A549 (cell line): Measurements from ENCODE around the gene ELOVL6. TPM values are rescaled to one million over a fixed set of nuclear protein-coding genes. Genes with fewer than 3 reads are reported as not detected.

Experiments used
- ATAC-seq, 2 experiments: fragments of 200-7000 bp in 1 of 2; fragments of >200 bp in 1 of 2; cut with Nextera tagmentation in 1 of 2; cut with Tn5 transposase in 1 of 2; 3 replicates each; pipeline versions ENCODE4 v1.8.0 to v1.9.1; 2018 to 2020; ENCODE audit warnings: mild to moderate bottlenecking in 1 of 2, moderate library complexity in 1 of 2
- CTCF ChIA-PET: fragments of 300-600 bp; sonication (Branson Sonifier 250); formaldehyde crosslinking; extraction: SDS; loops from one replicate; lab custom pipeline; 2021; ENCODE audit warnings: antibody characterized with exemption, inconsistent platforms; lab: Yijun Ruan, JAX
- POLR2A ChIA-PET: fragments of 350-600 bp; formaldehyde crosslinking; extraction: SDS; loops from one replicate; lab custom pipeline; 2021; ENCODE audit warnings: antibody characterized with exemption, inconsistent platforms; lab: Yijun Ruan, JAX
- DNase-seq, 2 experiments: peaks; one replicate each; pipeline versions ENCODE4 v3.0.0 to v3.0.0-alpha.2; 2011 to 2016; ENCODE audit warnings: low read depth in 1 of 2, low spot score in 1 of 2
- FAIRE-seq: peaks from 2 replicates; lab custom pipeline; 2011; peaks lifted over from hg19 to GRCh38; lab: Jason Lieb, UNC
- H3K27ac ChIP-seq, 2 experiments: fragments of >200 bp; sonication (Bioruptor Twin); formaldehyde crosslinking; 3 replicates each; pipeline ENCODE4 v1.5.1; 2016 to 2017
- H3K4me1 ChIP-seq: fragments of >200 bp; sonication (Bioruptor Twin); formaldehyde crosslinking; 3 replicates; pipeline ENCODE4 v1.6.1; 2016
- H3K4me2 ChIP-seq: fragments of >200 bp; sonication (Bioruptor Twin); formaldehyde crosslinking; 3 replicates; pipeline ENCODE4 v1.6.1; 2016
- H3K4me3 ChIP-seq: fragments of >200 bp; sonication (Bioruptor Twin); formaldehyde crosslinking; 3 replicates; pipeline ENCODE4 v1.5.1; 2016
- H3K9me3 ChIP-seq: fragments of >200 bp; sonication (Bioruptor Twin); formaldehyde crosslinking; 3 replicates; pipeline ENCODE4 v1.6.1; 2016
- BHLHE40 ChIP-seq: IDR thresholded peaks from 2 replicates; pipeline ENCODE4 v1.6.1; 2012; ENCODE audit warnings: low read depth, low read length, inconsistent platforms
- CBX2 ChIP-seq: fragments of 200-600 bp; sonication (generic); IDR thresholded peaks from 2 replicates; pipeline ENCODE4 v1.6.1; 2016; ENCODE audit warnings: low read depth, mild to moderate bottlenecking, borderline replicate concordance
- CEBPB ChIP-seq, 2 experiments: fragments of >200 bp in 1 of 2; sonication (Bioruptor Twin) in 1 of 2; formaldehyde crosslinking in 1 of 2; IDR thresholded peaks; 2 replicates each; pipeline ENCODE4 v1.6.1; 2012 to 2016
- EP300 ChIP-seq, 2 experiments: fragments of >200 bp; sonication (Bioruptor Twin); formaldehyde crosslinking; IDR thresholded peaks; 2 replicates in 1 of 2; 3 replicates in 1 of 2; pipeline ENCODE4 v1.6.1; 2016 to 2017
- FOSL2 ChIP-seq, 2 experiments: fragments of 450-650 bp in 1 of 2; fragments of >200 bp in 1 of 2; sonication (Bioruptor Twin) in 1 of 2; formaldehyde crosslinking; IDR thresholded peaks; 2 replicates each; pipeline versions ENCODE4 v1.5.0 to v1.6.1; 2016 to 2020; ENCODE audit warnings: mild to moderate bottlenecking in 1 of 2, moderate library complexity in 1 of 2
- HDAC2 ChIP-seq: fragments of 200-600 bp; sonication (generic); IDR thresholded peaks from 2 replicates; pipeline ENCODE4 v1.6.1; 2016
- HEYL ChIP-seq: fragments of 250-450 bp; sonication (Bioruptor Pico); IDR thresholded peaks from 2 replicates; pipeline ENCODE4 v1.8.0; 2021; ENCODE audit warnings: mild to moderate bottlenecking, moderate library complexity
- JUN ChIP-seq, 2 experiments: fragments of >200 bp; sonication (Bioruptor Twin); formaldehyde crosslinking; IDR thresholded peaks; 2 replicates in 1 of 2; 3 replicates in 1 of 2; pipeline ENCODE4 v1.6.1; 2016 to 2017
- JUNB ChIP-seq: fragments of >200 bp; sonication (Bioruptor Twin); formaldehyde crosslinking; IDR thresholded peaks from 2 replicates; pipeline ENCODE4 v1.6.1; 2016
- KDM1A ChIP-seq: fragments of 200-600 bp; sonication (generic); IDR thresholded peaks from 2 replicates; pipeline ENCODE4 v1.6.1; 2016; ENCODE audit warnings: low read depth, mild to moderate bottlenecking
- KDM5A ChIP-seq: fragments of 200-600 bp; sonication (generic); IDR thresholded peaks from 2 replicates; pipeline ENCODE4 v1.6.1; 2016; ENCODE audit warnings: antibody characterized with exemption, mild to moderate bottlenecking
- POLR2A ChIP-seq: IDR thresholded peaks from 2 replicates; pipeline ENCODE4 v1.6.1; 2012; ENCODE audit warnings: mild to moderate bottlenecking, low read length
- POLR2AphosphoS2 ChIP-seq: conservative IDR thresholded peaks from 2 replicates; pipeline ENCODE4 v1.6.1; 2012; ENCODE audit warnings: low read length, improper control_type of control experiment, inconsistent platforms
- RNF2 ChIP-seq: fragments of 200-600 bp; sonication (generic); IDR thresholded peaks from 2 replicates; pipeline ENCODE4 v1.6.1; 2016; ENCODE audit warnings: low read depth, mild to moderate bottlenecking, antibody characterized with exemption, moderate library complexity, borderline replicate concordance
- ZC3H11A ChIP-seq: fragments of 450-650 bp; IDR thresholded peaks from 2 replicates; pipeline ENCODE4 v1.6.1; 2014; ENCODE audit warnings: antibody characterized with exemption, mild to moderate bottlenecking
- ZNF302 ChIP-seq: fragments of 250-450 bp; sonication (Bioruptor Pico); IDR thresholded peaks from 2 replicates; pipeline ENCODE4 v1.9.0; 2021; ENCODE audit warnings: inconsistent platforms, mild to moderate bottlenecking, moderate library complexity
- ZSCAN20 ChIP-seq: fragments of 250-450 bp; sonication (Bioruptor Pico); IDR thresholded peaks from 2 replicates; pipeline ENCODE4 v1.8.0; 2022; ENCODE audit warnings: mild to moderate bottlenecking, moderate library complexity
- WGBS: methylation state at CpG from one replicate; pipeline ENCODE4 v1.1.6; 2017; ENCODE audit errors: missing lambda C conversion rate; 5-methylcytosine and 5-hydroxymethylcytosine counted together
- polyA plus RNA-seq, 4 experiments: library from polyadenylated mRNA; depleted of rRNA in 3 of 4; stranded (reverse); fragments of >200 nt; fragmentation: RNase III in 1 of 4; extraction: RNeasy Plus Mini Kit Qiagen cat#74134 plus additional on column Dnase treatment in 1 of 4; gene quantifications; 2 replicates in 3 of 4; 3 replicates in 1 of 4; pipeline ENCODE4 v1.2.3, GENCODE V29; 2011 to 2017
- TF ChIP-seq, protein P1 (sequence below): fragments of 250-450 bp; sonication (Bioruptor Pico); IDR thresholded peaks from 2 replicates; pipeline ENCODE4 v1.5.0; 2020; ENCODE audit warnings: low read depth, mild to moderate bottlenecking, moderate library complexity
- TF ChIP-seq, protein P2 (sequence below): fragments of >200 bp; sonication (Bioruptor Twin); formaldehyde crosslinking; IDR thresholded peaks from 3 replicates; pipeline ENCODE4 v1.6.1; 2016
- TF ChIP-seq, protein P3 (sequence below): IDR thresholded peaks from 2 replicates; pipeline ENCODE4 v1.6.1; 2012; ENCODE audit warnings: low read depth, borderline replicate concordance
- TF ChIP-seq, protein P4 (sequence below): IDR thresholded peaks from 2 replicates; pipeline ENCODE4 v1.6.1; 2012
- TF ChIP-seq, protein P5 (sequence below): fragments of 200-600 bp; sonication (generic); IDR thresholded peaks from 2 replicates; pipeline ENCODE4 v1.6.1; 2016; ENCODE audit warnings: antibody characterized with exemption, mild to moderate bottlenecking, moderate library complexity
- TF ChIP-seq, protein P6 (sequence below): fragments of >200 bp; sonication (Bioruptor Twin); formaldehyde crosslinking; IDR thresholded peaks from 3 replicates; pipeline ENCODE4 v1.5.1; 2016

The ELOVL6 gene
- polyA plus RNA-seq, 2 of the 4 experiments (the other 2 are of a cell fraction) = 22.0 to 26.8 TPM

DNA sequence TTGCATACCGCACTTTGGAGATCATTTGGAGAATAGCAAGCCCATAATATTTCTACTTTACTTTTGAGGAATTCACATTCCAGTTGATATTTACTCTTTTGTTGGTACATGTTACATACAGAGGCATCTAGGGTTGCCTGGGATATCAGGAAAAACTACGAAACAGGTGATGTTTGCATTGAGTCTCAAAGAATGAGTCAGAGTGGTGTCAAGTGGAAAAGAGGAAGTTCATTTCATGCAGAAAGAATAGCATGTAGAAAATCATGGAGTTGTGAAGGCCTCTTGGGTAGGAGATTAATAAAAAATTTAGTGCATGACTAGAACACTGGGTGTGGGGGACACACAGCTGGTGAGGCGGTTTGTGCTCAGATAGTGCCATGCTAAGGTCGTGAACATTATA is 33.5 kb upstream of the ELOVL6 start:
- no peak for FAIRE-seq
- peaks cover 5% of the 10 kb centered on the region; the same call in 1 of the 3 replicates for H3K4me1 ChIP-seq
- H3K4me2 ChIP-seq = no peak overlapping the region
- peak; percentile 56 to 59; a peak in 2 of 6 replicates for ATAC-seq
- TF ChIP-seq, protein P1, sequence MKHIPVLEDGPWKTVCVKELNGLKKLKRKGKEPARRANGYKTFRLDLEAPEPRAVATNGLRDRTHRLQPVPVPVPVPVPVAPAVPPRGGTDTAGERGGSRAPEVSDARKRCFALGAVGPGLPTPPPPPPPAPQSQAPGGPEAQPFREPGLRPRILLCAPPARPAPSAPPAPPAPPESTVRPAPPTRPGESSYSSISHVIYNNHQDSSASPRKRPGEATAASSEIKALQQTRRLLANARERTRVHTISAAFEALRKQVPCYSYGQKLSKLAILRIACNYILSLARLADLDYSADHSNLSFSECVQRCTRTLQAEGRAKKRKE (CRISPR knock-in tag) = no peak
- TF ChIP-seq, protein P2, sequence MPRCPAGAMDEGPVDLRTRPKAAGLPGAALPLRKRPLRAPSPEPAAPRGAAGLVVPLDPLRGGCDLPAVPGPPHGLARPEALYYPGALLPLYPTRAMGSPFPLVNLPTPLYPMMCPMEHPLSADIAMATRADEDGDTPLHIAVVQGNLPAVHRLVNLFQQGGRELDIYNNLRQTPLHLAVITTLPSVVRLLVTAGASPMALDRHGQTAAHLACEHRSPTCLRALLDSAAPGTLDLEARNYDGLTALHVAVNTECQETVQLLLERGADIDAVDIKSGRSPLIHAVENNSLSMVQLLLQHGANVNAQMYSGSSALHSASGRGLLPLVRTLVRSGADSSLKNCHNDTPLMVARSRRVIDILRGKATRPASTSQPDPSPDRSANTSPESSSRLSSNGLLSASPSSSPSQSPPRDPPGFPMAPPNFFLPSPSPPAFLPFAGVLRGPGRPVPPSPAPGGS = no peak
- TF ChIP-seq JUNB = no peak
- TF ChIP-seq FOSL2 (IDR thresholded peaks at IDR 0.05) = no peak
- 0 out of 2 replicates have a peak, but pooled peaks have one; percentile 30 for TF ChIP-seq FOSL2 (CRISPR knock-in tag; IDR thresholded peaks at IDR 0.05)
- CTCF ChIA-PET = no interaction called here
- no peaks in the 10 kb centered on the region for H3K9me3 ChIP-seq
- POLR2A ChIA-PET = no interaction called here
- WGBS = 58% methylated on average over 4 of the region's 4 CpGs
- DNase-seq = peak; percentile 2 to 43
- no peak overlapping the region for H3K27ac ChIP-seq
- no peak overlapping the region for H3K4me3 ChIP-seq

DNA sequence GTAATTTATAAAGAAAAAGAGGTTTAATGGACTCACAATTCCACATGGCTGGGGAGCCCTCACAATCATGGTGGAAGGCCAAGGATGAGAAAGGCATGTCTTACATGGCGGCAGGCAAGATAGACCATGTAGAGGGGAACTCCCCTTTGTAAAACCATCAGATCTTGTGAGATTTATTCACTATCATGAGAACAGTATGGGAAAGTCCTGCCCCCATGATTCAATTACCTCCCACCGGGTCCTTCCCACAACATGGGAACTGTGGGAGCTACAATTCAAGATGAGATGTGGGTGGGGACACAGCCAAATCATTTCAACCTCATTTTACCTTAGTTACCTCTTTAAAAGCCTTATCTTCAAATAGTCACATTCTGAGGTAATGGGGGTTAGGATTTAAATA is 30.9 kb upstream of the ELOVL6 start:
- POLR2A ChIA-PET = no interaction called here
- FAIRE-seq = no peak

DNA sequence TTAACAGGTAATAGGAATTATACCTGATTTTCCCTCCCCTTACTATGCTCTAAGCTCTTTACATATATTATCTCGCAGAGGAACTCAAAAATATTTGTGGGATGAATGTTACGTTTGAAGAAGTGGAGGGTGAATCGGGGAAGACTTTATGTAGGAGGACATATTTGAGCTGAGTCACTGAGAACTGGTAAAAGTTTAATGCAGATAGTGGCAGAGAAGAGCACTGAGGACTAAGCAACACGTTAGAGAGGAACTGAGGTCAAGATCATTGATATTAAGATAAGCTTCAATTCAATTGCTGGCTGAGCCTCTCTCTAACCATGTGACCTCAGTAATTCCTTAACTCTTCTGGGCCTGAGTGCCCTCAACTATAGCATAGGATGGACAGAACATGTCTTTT is 26.4 kb upstream of the ELOVL6 start:
- Histone ChIP-seq H3K4me3 (no peak overlapping the region), H3K27ac (no peak overlapping the region), H3K4me1 (0 out of 3 replicates have a peak, but pooled peaks cover 6% of the 10 kb centered on the region), H3K9me3 (no peaks in the 10 kb centered on the region), H3K4me2 (no peak overlapping the region)
- 0% methylated on average over 4 of the region's 4 CpGs for WGBS
- POLR2A ChIA-PET = no interaction called here
- DNase-seq = no peak
- CTCF ChIA-PET = interaction anchor here (0.6 to 1.7 kb wide), 3 partner anchors 14 to 256 kb away, joined by 3 to 4 read pairs (median 3); no protein-coding TSS in a partner anchor
- peak in 1 of 2 experiments; percentile 59; a peak in 2 of 6 replicates for ATAC-seq
- no peak for FAIRE-seq
- TF ChIP-seq JUNB = no peak
- TF ChIP-seq KDM5A = no peak
- TF ChIP-seq ZNF302 (CRISPR knock-in tag) = no peak
- TF ChIP-seq HDAC2 = no peak
- TF ChIP-seq HEYL = no peak
- TF ChIP-seq, protein P3, sequence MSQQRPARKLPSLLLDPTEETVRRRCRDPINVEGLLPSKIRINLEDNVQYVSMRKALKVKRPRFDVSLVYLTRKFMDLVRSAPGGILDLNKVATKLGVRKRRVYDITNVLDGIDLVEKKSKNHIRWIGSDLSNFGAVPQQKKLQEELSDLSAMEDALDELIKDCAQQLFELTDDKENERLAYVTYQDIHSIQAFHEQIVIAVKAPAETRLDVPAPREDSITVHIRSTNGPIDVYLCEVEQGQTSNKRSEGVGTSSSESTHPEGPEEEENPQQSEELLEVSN = no peak
- TF ChIP-seq, protein P4, sequence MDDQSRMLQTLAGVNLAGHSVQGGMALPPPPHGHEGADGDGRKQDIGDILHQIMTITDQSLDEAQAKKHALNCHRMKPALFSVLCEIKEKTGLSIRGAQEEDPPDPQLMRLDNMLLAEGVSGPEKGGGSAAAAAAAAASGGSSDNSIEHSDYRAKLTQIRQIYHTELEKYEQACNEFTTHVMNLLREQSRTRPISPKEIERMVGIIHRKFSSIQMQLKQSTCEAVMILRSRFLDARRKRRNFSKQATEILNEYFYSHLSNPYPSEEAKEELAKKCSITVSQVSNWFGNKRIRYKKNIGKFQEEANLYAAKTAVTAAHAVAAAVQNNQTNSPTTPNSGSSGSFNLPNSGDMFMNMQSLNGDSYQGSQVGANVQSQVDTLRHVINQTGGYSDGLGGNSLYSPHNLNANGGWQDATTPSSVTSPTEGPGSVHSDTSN = no peak
- no peak for TF ChIP-seq RNF2
- no peak for TF ChIP-seq POLR2AphosphoS2
- TF ChIP-seq, protein P5, sequence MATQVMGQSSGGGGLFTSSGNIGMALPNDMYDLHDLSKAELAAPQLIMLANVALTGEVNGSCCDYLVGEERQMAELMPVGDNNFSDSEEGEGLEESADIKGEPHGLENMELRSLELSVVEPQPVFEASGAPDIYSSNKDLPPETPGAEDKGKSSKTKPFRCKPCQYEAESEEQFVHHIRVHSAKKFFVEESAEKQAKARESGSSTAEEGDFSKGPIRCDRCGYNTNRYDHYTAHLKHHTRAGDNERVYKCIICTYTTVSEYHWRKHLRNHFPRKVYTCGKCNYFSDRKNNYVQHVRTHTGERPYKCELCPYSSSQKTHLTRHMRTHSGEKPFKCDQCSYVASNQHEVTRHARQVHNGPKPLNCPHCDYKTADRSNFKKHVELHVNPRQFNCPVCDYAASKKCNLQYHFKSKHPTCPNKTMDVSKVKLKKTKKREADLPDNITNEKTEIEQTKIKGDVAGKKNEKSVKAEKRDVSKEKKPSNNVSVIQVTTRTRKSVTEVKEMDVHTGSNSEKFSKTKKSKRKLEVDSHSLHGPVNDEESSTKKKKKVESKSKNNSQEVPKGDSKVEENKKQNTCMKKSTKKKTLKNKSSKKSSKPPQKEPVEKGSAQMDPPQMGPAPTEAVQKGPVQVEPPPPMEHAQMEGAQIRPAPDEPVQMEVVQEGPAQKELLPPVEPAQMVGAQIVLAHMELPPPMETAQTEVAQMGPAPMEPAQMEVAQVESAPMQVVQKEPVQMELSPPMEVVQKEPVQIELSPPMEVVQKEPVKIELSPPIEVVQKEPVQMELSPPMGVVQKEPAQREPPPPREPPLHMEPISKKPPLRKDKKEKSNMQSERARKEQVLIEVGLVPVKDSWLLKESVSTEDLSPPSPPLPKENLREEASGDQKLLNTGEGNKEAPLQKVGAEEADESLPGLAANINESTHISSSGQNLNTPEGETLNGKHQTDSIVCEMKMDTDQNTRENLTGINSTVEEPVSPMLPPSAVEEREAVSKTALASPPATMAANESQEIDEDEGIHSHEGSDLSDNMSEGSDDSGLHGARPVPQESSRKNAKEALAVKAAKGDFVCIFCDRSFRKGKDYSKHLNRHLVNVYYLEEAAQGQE = no peak
- TF ChIP-seq POLR2A = no peak
- no peak for TF ChIP-seq KDM1A

More for the DNA sequence above, 30.9 kb upstream of the ELOVL6 start:
- TF ChIP-seq RNF2 = no peak
- no peak for TF ChIP-seq ZSCAN20 (CRISPR knock-in tag)
- TF ChIP-seq JUN (IDR thresholded peaks at IDR 0.05) = no peak
- no peak for TF ChIP-seq BHLHE40
- TF ChIP-seq EP300 (IDR thresholded peaks at IDR 0.05) = no peak
- no peak for TF ChIP-seq HDAC2
- TF ChIP-seq ZC3H11A = no peak
- no peak for TF ChIP-seq POLR2AphosphoS2
- TF ChIP-seq, protein P2 = no peak
- TF ChIP-seq CEBPB (IDR thresholded peaks at IDR 0.05) = no peak
- TF ChIP-seq KDM5A = no peak
- TF ChIP-seq, protein P6, sequence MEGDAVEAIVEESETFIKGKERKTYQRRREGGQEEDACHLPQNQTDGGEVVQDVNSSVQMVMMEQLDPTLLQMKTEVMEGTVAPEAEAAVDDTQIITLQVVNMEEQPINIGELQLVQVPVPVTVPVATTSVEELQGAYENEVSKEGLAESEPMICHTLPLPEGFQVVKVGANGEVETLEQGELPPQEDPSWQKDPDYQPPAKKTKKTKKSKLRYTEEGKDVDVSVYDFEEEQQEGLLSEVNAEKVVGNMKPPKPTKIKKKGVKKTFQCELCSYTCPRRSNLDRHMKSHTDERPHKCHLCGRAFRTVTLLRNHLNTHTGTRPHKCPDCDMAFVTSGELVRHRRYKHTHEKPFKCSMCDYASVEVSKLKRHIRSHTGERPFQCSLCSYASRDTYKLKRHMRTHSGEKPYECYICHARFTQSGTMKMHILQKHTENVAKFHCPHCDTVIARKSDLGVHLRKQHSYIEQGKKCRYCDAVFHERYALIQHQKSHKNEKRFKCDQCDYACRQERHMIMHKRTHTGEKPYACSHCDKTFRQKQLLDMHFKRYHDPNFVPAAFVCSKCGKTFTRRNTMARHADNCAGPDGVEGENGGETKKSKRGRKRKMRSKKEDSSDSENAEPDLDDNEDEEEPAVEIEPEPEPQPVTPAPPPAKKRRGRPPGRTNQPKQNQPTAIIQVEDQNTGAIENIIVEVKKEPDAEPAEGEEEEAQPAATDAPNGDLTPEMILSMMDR = no peak
- no peak for TF ChIP-seq CBX2
- TF ChIP-seq, all 56 proteins: peak for 0
- Histone ChIP-seq H3K4me2 (no peak overlapping the region), H3K4me1 (peaks cover 11% of the 10 kb centered on the region; the same call in 1 of the 3 replicates), H3K27ac (no peak overlapping the region), H3K9me3 (no peaks in the 10 kb centered on the region), H3K4me3 (no peak overlapping the region)
- DNase-seq = no peak
- WGBS = 46% methylated on average over 2 of the region's 2 CpGs
- CTCF ChIA-PET = no interaction called here
- ATAC-seq = no peak
